IPS-20b (cell line): ENCODE data around the gene CANT1.

Experiments
- H3K27ac ChIP-seq: one replicate; pipeline ENCODE4 v1.5.1; 2013; ENCODE audit warnings: low read length
- H3K27me3 ChIP-seq: 2 replicates; pipeline ENCODE4 v1.6.1; 2013; ENCODE audit warnings: mild to moderate bottlenecking, low read length, inconsistent platforms; ENCODE audit not compliant: insufficient read depth
- H3K36me3 ChIP-seq: 2 replicates; pipeline ENCODE4 v1.6.1; 2013; ENCODE audit warnings: low read depth, mild to moderate bottlenecking, inconsistent platforms, low read length, moderate library complexity; ENCODE audit not compliant: insufficient read depth
- H3K4me1 ChIP-seq: 2 replicates; pipeline ENCODE4 v1.6.1; 2013; ENCODE audit warnings: mild to moderate bottlenecking, control low read depth, inconsistent platforms, low read length, moderate library complexity; ENCODE audit not compliant: insufficient read depth
- H3K4me3 ChIP-seq: 2 replicates; pipeline ENCODE4 v1.5.1; 2013; ENCODE audit warnings: mild to moderate bottlenecking, low read length, inconsistent platforms
- H3K9ac ChIP-seq: 2 replicates; pipeline ENCODE4 v1.6.1; 2013; ENCODE audit warnings: low read depth, mild to moderate bottlenecking, inconsistent platforms, low read length, moderate library complexity
- H3K9me3 ChIP-seq: 2 replicates; pipeline ENCODE4 v1.6.1; 2013; ENCODE audit warnings: mild to moderate bottlenecking, low read depth, low read length, inconsistent platforms; ENCODE audit not compliant: insufficient read depth

Gene CANT1

DNA sequence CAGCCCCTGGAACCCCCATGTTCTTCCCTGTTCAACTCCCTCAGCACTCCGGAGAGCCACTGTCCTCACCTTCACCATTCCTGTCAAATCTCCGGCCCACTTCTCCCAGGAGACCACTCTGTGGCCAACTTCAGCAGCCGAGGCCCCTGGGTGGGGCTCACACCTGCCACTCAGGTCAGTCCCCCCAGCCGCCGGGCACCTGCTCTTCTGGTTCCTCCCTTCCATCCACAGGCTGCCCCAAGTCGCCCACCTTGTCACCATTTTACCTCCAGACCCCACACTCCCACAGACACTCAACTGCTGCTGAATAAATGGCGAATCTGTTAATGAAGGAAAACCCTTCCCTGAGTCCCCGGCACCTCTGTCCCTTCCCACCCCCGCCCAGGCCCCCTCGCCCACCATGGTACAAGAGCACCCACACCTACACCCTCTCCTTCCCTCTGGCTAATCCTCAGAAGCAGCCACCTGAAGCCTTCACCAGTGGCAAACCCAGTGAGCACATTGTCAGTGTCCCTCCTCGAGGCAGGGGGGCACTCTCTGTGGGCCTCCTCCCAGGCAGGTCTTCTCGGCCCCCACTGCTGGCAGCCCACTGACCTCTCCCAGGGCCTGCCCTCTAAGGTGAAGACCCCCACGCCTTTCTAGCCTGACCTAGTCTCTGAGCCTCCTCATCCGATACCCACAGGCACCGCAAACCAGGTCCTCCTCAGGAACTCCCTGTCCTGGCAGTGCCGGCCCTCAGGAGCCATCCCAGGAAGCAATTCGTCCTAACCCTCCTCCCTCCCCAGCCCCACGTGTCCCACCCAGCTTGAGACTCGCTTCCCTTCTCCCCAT is 8.2 kb downstream of the CANT1 start:
- H3K9me3 ChIP-seq, result no peaks in the 10 kb centered on the region

GRCh38 chr17:79000396-79001189 is 9.0 kb downstream of the CANT1 start:
- H3K27ac ChIP-seq, result no peak overlapping the region
- no peaks in the 10 kb centered on the region for H3K9me3 ChIP-seq
- no peaks in the 10 kb centered on the region for H3K4me1 ChIP-seq
- H3K36me3 ChIP-seq, result peaks cover 13% of the 10 kb centered on the region
- H3K27me3 ChIP-seq, result peaks cover 46% of the 10 kb centered on the region
- H3K9ac ChIP-seq, result no peak overlapping the region
- H3K4me3 ChIP-seq, result no peak overlapping the region

More for the DNA sequence above, 8.2 kb downstream of the CANT1 start:
- Histone ChIP-seq H3K9ac (no peak overlapping the region), H3K27me3 (peaks cover 54% of the 10 kb centered on the region), H3K4me1 (no peaks in the 10 kb centered on the region), H3K27ac (no peak overlapping the region), H3K4me3 (no peak overlapping the region), H3K36me3 (peaks cover 7% of the 10 kb centered on the region; the same call in 1 of the 2 replicates)

- Histone ChIP-seq H3K4me1 (no peaks in the 10 kb centered on the region), H3K36me3 (peaks cover 16% of the 10 kb centered on the region), H3K9me3 (no peaks in the 10 kb centered on the region), H3K27ac (no peak overlapping the region), H3K4me3 (no peak overlapping the region), H3K27me3 (peaks cover 40% of the 10 kb centered on the region), H3K9ac (no peak overlapping the region)
Observed at GRCh38 chr17:78999947-79000395, 9.6 kb downstream of the CANT1 start.

DNA sequence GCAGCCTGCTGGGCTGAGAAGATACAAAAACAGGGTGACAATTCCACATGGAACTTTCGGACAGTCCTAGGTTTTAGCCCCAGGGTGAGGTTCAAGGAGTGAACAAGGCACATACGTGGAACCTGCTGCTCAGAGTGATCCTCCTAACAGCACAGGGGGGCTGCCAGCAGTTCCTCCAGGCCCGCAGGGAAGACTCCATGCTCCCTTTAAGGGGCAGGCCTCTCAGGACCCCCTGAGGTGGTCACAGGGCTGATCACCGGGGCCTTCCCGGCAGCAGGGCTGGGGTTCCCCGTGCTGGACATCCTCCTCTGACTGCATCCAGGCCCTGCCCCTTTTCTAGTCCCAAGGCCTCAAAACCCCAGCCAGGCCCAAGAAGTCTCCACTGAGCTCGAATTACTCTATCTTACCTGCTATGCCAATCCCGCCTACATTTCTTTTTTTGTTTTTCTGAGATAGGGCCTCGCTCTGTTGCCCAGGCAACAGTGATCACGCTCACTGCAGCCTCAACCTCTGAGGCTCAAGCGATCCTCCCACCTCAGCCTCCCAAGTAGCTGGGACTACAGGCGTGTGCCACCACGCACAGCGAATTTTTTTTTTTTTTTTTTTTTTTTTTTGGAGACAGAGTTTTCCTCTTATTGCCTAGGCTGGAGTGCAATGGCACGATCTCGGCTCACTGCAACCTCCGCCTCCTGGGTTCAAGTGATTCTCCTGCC is 10.4 kb downstream of the CANT1 start:
- no peaks in the 10 kb centered on the region for H3K9me3 ChIP-seq
- H3K4me3 ChIP-seq, result no peak overlapping the region
- no peak overlapping the region for H3K27ac ChIP-seq
- H3K4me1 ChIP-seq, result no peaks in the 10 kb centered on the region
- H3K9ac ChIP-seq, result no peak overlapping the region
- H3K27me3 ChIP-seq, result peaks cover 40% of the 10 kb centered on the region
- peaks cover 16% of the 10 kb centered on the region for H3K36me3 ChIP-seq

- H3K9me3 ChIP-seq, result no peaks in the 10 kb centered on the region
- H3K4me1 ChIP-seq, result no peaks in the 10 kb centered on the region
- no peak overlapping the region for H3K27ac ChIP-seq
- no peak overlapping the region for H3K9ac ChIP-seq
- peaks cover 16% of the 10 kb centered on the region for H3K36me3 ChIP-seq
- peaks cover 36% of the 10 kb centered on the region for H3K27me3 ChIP-seq
- H3K4me3 ChIP-seq, result no peak overlapping the region
Observed at GRCh38 chr17:78998311-78999055, 11.1 kb downstream of the CANT1 start.

- no peak overlapping the region for H3K9ac ChIP-seq
- H3K36me3 ChIP-seq, result peaks cover 18% of the 10 kb centered on the region
- no peaks in the 10 kb centered on the region for H3K9me3 ChIP-seq
- no peaks in the 10 kb centered on the region for H3K4me1 ChIP-seq
- no peak overlapping the region for H3K4me3 ChIP-seq
- no peak overlapping the region for H3K27ac ChIP-seq
- H3K27me3 ChIP-seq, result peaks cover 30% of the 10 kb centered on the region
Observed at GRCh38 chr17:78997881-78998280, 11.7 kb downstream of the CANT1 start.

- Histone ChIP-seq H3K27ac (no peak overlapping the region), H3K36me3 (peaks cover 24% of the 10 kb centered on the region), H3K9me3 (no peaks in the 10 kb centered on the region), H3K9ac (no peak overlapping the region), H3K27me3 (peaks cover 24% of the 10 kb centered on the region), H3K4me1 (no peaks in the 10 kb centered on the region), H3K4me3 (no peak overlapping the region)
Observed at GRCh38 chr17:78997231-78997741, 12.3 kb downstream of the CANT1 start.

GRCh38 chr17:78996781-78997201 is 12.8 kb downstream of the CANT1 start:
- Histone ChIP-seq H3K27ac (no peak overlapping the region), H3K9me3 (no peaks in the 10 kb centered on the region), H3K36me3 (peaks cover 25% of the 10 kb centered on the region), H3K27me3 (peaks cover 19% of the 10 kb centered on the region), H3K4me1 (no peaks in the 10 kb centered on the region), H3K4me3 (no peak overlapping the region), H3K9ac (no peak overlapping the region)

GRCh38 chr17:78995761-78996451 is 13.7 kb downstream of the CANT1 start:
- H3K4me1 ChIP-seq, result no peaks in the 10 kb centered on the region
- peaks cover 31% of the 10 kb centered on the region for H3K36me3 ChIP-seq
- H3K4me3 ChIP-seq, result no peak overlapping the region
- no peaks in the 10 kb centered on the region for H3K9me3 ChIP-seq
- peaks cover 10% of the 10 kb centered on the region for H3K27me3 ChIP-seq
- H3K9ac ChIP-seq, result no peak overlapping the region
- no peak overlapping the region for H3K27ac ChIP-seq

GRCh38 chr17:78995022-78995760 is 14.4 kb downstream of the CANT1 start:
- Histone ChIP-seq H3K9me3 (no peaks in the 10 kb centered on the region), H3K36me3 (peaks cover 33% of the 10 kb centered on the region), H3K4me1 (no peaks in the 10 kb centered on the region), H3K9ac (no peak overlapping the region), H3K4me3 (no peak overlapping the region), H3K27me3 (peaks cover 3% of the 10 kb centered on the region), H3K27ac (no peak overlapping the region)
